ENCODE data around the gene MNT.

DNA sequence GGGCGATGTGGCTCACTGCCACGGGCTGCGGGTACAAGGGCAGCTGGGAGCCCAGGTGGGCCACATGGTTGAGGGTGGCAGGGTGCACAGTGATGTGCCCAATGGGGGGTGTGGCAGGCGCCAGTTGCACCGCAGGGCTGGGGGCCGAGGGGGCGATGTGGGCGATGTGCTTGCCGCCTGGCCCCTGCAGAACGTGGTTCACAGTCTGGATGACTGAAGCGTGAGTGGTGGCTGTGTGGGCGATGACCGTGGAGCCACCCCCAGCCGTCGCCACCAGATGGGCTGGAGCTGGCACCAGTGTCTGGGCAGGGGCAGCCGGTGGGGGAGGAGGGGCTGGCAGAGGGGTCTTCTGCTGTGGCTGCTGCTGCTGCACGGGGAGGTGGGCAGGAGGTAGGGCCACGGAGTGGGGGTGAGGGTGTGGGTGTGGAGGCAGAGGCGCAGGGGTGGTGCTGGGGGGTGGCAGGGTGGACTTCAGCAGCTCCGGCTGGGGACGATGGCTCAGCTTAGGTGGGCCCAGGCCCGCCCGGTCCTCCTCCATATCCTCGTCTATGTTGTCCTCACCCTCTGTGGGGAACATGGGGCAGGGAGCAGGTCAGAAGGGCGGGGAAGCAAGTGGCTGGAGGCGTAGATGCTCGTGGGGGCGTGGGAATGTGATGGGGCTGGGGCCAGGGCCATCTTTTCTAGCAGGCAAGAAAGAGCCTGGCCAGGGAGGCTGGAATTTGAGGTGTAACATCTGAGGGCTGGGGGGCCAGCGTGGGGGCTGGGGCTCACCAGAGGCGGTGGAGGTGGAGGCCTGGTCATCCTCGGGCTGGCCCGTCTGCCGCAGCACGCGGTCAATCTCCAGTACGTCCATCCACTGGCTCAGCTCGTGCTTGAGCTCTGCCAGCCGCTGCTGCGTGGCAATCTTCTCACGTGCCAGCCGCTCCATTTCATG is 13.5 kb downstream of the MNT start:
- TF ChIP-seq GATA2 (IDR thresholded peaks at IDR 0.05; ENCODE audit: low read depth, low read length) = no peak
- no peak for TF ChIP-seq GATA3 (IDR thresholded peaks at IDR 0.05; ENCODE audit: low read depth, low read length)

Measured in SH-SY5Y (cell line).